Measurements from ENCODE around the gene RAB3B. TPM values are rescaled to one million over a fixed set of nuclear protein-coding genes. Genes with fewer than 3 reads are reported as not detected.

Gene RAB3B
- total RNA-seq, 1 donor from 2014 or later, result not detected

DNA sequence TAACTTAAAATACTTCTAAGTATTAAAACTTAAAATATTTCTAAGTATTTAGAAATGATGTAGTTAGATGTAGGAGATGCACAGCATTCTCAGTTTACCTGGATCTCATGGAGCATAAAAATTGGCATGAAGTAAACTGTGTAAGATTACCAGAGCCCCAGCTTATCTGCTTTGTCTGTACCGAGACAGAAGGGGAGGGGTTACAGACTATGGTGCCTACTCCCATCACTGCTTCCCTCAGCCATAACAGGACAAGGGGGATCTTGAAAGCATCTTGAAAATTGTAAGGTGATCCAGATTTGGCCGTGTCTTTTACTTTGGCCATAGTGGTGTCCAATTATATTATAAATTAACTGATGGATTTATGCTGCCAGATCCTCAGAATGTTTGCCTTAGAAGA, 130.8 kb downstream of the RAB3B start:
- Histone ChIP-seq H3K36me3 (no peaks in the 10 kb centered on the region), H3K27ac (replicated peaks) (no peak overlapping the region), H3K27me3 (ENCODE audit: low read depth) (no peaks in the 10 kb centered on the region), H3K4me3 (no peak overlapping the region), H3K4me1 (peaks cover 15% of the 10 kb centered on the region), H3K9me3 (replicated peaks) (no peaks in the 10 kb centered on the region)
- DNase-seq, result no peak
- intact Hi-C loops (cut with micrococcal nuclease), result no loop called here
- TF ChIP-seq CTCF (IDR thresholded peaks at IDR 0.05; ENCODE audit: borderline replicate concordance), result no peak

DNA sequence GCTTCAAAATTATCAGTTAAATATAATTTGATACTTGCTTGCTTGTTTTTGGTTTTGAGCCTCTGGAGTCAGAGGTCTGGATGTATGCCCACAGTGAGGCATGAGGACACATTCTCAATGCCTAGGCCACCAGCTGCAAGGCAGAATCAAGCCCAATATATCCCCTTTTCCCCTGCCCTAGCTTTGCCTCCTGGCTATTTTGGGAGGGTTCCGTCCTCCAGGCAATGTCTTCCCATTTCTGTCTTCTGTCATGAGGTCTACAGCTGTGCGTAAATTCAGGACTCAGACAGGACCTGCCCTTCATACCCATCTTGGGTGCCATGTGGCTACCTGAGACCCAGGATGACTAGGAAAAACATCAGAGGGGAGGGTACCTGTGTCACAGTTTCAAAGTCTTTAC, 131.2 kb downstream of the RAB3B start:
- peaks cover 15% of the 10 kb centered on the region for H3K4me1 ChIP-seq
- peaks cover under 1% of the 10 kb centered on the region for H3K36me3 ChIP-seq
- TF ChIP-seq CTCF (IDR thresholded peaks at IDR 0.05; ENCODE audit: borderline replicate concordance), result no peak
- H3K9me3 ChIP-seq (replicated peaks), result no peaks in the 10 kb centered on the region
- H3K27ac ChIP-seq (replicated peaks), result no peak overlapping the region
- H3K4me3 ChIP-seq, result no peak overlapping the region
- DNase-seq, result no peak
- H3K27me3 ChIP-seq (ENCODE audit: low read depth), result no peaks in the 10 kb centered on the region
- intact Hi-C loops (cut with micrococcal nuclease), result no loop called here

GRCh38 chr1:51858892-51859291, 131.6 kb downstream of the RAB3B start:
- Histone ChIP-seq H3K36me3 (peaks cover 5% of the 10 kb centered on the region), H3K4me3 (no peak overlapping the region), H3K4me1 (peaks cover 15% of the 10 kb centered on the region), H3K27me3 (ENCODE audit: low read depth) (no peaks in the 10 kb centered on the region), H3K27ac (replicated peaks) (no peak overlapping the region), H3K9me3 (replicated peaks) (no peaks in the 10 kb centered on the region)
- intact Hi-C loops (cut with micrococcal nuclease), result no loop called here
- DNase-seq, result no peak
- TF ChIP-seq CTCF (IDR thresholded peaks at IDR 0.05; ENCODE audit: borderline replicate concordance), result no peak

Other genes starting within 250 kb of the RAB3B start
- 130 TPM for gene NRDC, start 112.0 kb downstream of the RAB3B start, total RNA-seq
- gene KTI12, start 43.1 kb upstream of the RAB3B start, total RNA-seq, result 3.2 TPM
- gene TXNDC12, start 64.5 kb upstream of the RAB3B start, total RNA-seq, result 25.7 TPM
- 25.9 TPM for gene BTF3L4, start 65.6 kb upstream of the RAB3B start, total RNA-seq
- 17.9 TPM for gene ZFYVE9, start 151.4 kb upstream of the RAB3B start, total RNA-seq

All from left ventricle myocardium inferior (tissue), 1 donor.